ENCODE measurements around the gene FAM170A. TPM values are rescaled to one million over a fixed set of nuclear protein-coding genes. Genes with fewer than 3 reads are reported as not detected.

Gene FAM170A
- 0.24 TPM in 1 of 2 replicates, not detected in the other for total RNA-seq
- long read RNA-seq = 0 reads

GRCh38 chr5:119629339-119629738 lies at the start of gene FAM170A:
TSS of gene FAM170A (plus strand) at chr5:119629558. CDS start at chr5:119629769, 211 bp downstream.
- Mint-ChIP-seq H3K4me1 (ENCODE audit: low read depth) (peaks cover 4% of the 10 kb centered on the region), H3K9me3 (ENCODE audit: low read depth) (peaks cover 6% of the 10 kb centered on the region), H3K36me3 (ENCODE audit: insufficient read depth) (no peaks in the 10 kb centered on the region), H3K27ac (no peak within 1 kb of the TSS), H3K4me3 (ENCODE audit: low read depth) (no peak within 1 kb of the TSS), H3K27me3 (no peaks in the 10 kb centered on the region)
- TF ChIP-seq, protein P1, sequence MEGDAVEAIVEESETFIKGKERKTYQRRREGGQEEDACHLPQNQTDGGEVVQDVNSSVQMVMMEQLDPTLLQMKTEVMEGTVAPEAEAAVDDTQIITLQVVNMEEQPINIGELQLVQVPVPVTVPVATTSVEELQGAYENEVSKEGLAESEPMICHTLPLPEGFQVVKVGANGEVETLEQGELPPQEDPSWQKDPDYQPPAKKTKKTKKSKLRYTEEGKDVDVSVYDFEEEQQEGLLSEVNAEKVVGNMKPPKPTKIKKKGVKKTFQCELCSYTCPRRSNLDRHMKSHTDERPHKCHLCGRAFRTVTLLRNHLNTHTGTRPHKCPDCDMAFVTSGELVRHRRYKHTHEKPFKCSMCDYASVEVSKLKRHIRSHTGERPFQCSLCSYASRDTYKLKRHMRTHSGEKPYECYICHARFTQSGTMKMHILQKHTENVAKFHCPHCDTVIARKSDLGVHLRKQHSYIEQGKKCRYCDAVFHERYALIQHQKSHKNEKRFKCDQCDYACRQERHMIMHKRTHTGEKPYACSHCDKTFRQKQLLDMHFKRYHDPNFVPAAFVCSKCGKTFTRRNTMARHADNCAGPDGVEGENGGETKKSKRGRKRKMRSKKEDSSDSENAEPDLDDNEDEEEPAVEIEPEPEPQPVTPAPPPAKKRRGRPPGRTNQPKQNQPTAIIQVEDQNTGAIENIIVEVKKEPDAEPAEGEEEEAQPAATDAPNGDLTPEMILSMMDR (IDR thresholded peaks at IDR 0.05; ENCODE audit: unreplicated experiment) = no peak
- no peak for DNase-seq (ENCODE audit: low spot score, unreplicated experiment)

GRCh38 chr5:119582987-119583386 lies 46.4 kb upstream of the FAM170A start:
- no peaks in the 10 kb centered on the region for H3K36me3 Mint-ChIP-seq (ENCODE audit: insufficient read depth)
- H3K9me3 Mint-ChIP-seq (ENCODE audit: low read depth) = peaks cover 5% of the 10 kb centered on the region
- peaks cover 27% of the 10 kb centered on the region for H3K4me1 Mint-ChIP-seq (ENCODE audit: low read depth)
- H3K4me3 Mint-ChIP-seq (ENCODE audit: low read depth) = no peak overlapping the region
- no peak for DNase-seq (ENCODE audit: low spot score, unreplicated experiment)
- TF ChIP-seq, protein P1 (IDR thresholded peaks at IDR 0.05; ENCODE audit: unreplicated experiment) = no peak
- no peak overlapping the region for H3K27ac Mint-ChIP-seq
- no peaks in the 10 kb centered on the region for H3K27me3 Mint-ChIP-seq

GRCh38 chr5:119583684-119584083 lies 45.7 kb upstream of the FAM170A start:
- H3K4me1 Mint-ChIP-seq (ENCODE audit: low read depth) = peaks cover 27% of the 10 kb centered on the region

GRCh38 chr5:119596046-119596445 lies 33.3 kb upstream of the FAM170A start:
- Mint-ChIP-seq H3K27ac (no peak overlapping the region), H3K9me3 (ENCODE audit: low read depth) (peaks cover 15% of the 10 kb centered on the region), H3K36me3 (ENCODE audit: insufficient read depth) (peaks cover 1% of the 10 kb centered on the region), H3K4me1 (ENCODE audit: low read depth) (peaks cover 2% of the 10 kb centered on the region), H3K4me3 (ENCODE audit: low read depth) (no peak overlapping the region), H3K27me3 (no peaks in the 10 kb centered on the region)
- no peak for DNase-seq (ENCODE audit: low spot score, unreplicated experiment)
- TF ChIP-seq, protein P1 (IDR thresholded peaks at IDR 0.05; ENCODE audit: unreplicated experiment) = no peak

More at GRCh38 chr5:119583684-119584083, 45.7 kb upstream of the FAM170A start:
- H3K27ac Mint-ChIP-seq = no peak overlapping the region
- no peak overlapping the region for H3K4me3 Mint-ChIP-seq (ENCODE audit: low read depth)
- peaks cover 5% of the 10 kb centered on the region for H3K9me3 Mint-ChIP-seq (ENCODE audit: low read depth)
- TF ChIP-seq, protein P1 (IDR thresholded peaks at IDR 0.05; ENCODE audit: unreplicated experiment) = no peak
- no peak for DNase-seq (ENCODE audit: low spot score, unreplicated experiment)
- H3K36me3 Mint-ChIP-seq (ENCODE audit: insufficient read depth) = no peaks in the 10 kb centered on the region
- no peaks in the 10 kb centered on the region for H3K27me3 Mint-ChIP-seq

DNA sequence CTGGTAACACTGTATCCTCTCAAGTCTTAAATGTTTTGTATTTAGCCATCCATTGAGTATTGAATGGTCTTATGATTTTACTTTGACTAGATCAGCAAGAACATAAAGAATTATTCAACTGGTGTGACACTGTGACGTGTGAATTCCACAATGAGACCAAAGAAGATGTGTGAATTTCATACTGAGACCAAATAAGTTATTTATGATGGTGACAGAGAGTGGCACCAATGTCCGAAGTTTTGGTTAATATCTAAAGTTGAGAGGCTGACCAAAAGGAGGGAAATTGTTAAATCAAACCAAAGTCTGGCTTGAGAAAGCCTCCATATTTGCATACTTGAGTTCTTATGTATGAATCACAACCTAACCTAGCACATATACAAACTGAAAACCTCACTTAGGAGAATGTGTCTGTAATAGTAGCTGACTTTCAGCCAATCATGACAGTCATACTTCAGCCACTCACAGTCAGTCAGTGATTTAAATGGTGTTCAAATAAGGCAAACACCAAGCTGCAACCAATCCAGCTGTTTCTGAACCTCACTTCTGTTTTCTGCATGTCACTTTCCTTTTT lies 31.5 kb upstream of the FAM170A start:
- DNase-seq (ENCODE audit: low spot score, unreplicated experiment) = no peak
- Mint-ChIP-seq H3K9me3 (ENCODE audit: low read depth) (peaks cover 11% of the 10 kb centered on the region), H3K4me1 (ENCODE audit: low read depth) (no peaks in the 10 kb centered on the region), H3K27ac (no peak overlapping the region), H3K27me3 (no peaks in the 10 kb centered on the region), H3K4me3 (ENCODE audit: low read depth) (no peak overlapping the region), H3K36me3 (ENCODE audit: insufficient read depth) (peaks cover 1% of the 10 kb centered on the region)
- TF ChIP-seq, protein P1 (IDR thresholded peaks at IDR 0.05; ENCODE audit: unreplicated experiment) = no peak
